Type B pancreatic cell (in vitro differentiated cells): ENCODE measurements around the gene ZBED1. TPM values are rescaled to one million over a fixed set of nuclear protein-coding genes. Genes with fewer than 3 reads are reported as not detected.

Experiments used
- DNase-seq: peaks from one replicate; pipeline ENCODE4 v3.0.0; 2021; ENCODE audit warnings: mixed read lengths; ENCODE audit not compliant: unreplicated experiment; ENCODE audit errors: extremely low spot score
- H3K27ac Mint-ChIP-seq: 2 replicates; pipeline ENCODE4 v1.8.0; 2021; ENCODE audit warnings: mild to moderate bottlenecking, mixed read lengths
- H3K27me3 Mint-ChIP-seq: 2 replicates; pipeline ENCODE4 v1.8.0; 2021; ENCODE audit warnings: mixed read lengths
- H3K36me3 Mint-ChIP-seq: 2 replicates; pipeline ENCODE4 v1.8.0; 2021; ENCODE audit warnings: mixed read lengths
- H3K4me1 Mint-ChIP-seq: one replicate; pipeline ENCODE4 v1.8.0; 2021; ENCODE audit warnings: mixed read lengths; ENCODE audit not compliant: unreplicated experiment
- H3K4me3 Mint-ChIP-seq: 2 replicates; pipeline ENCODE4 v1.8.0; 2021; ENCODE audit warnings: mild to moderate bottlenecking, mixed read lengths
- H3K9me3 Mint-ChIP-seq: 2 replicates; pipeline ENCODE4 v1.8.0; 2021; ENCODE audit warnings: mixed read lengths
- total RNA-seq: library from RNA; stranded (reverse); gene quantifications from 2 replicates; pipeline ENCODE4 v1.2.1, GENCODE V29; 2021; ENCODE audit warnings: low replicate concordance
- TF ChIP-seq, protein P1 (sequence below): fragments of 200-600 bp; sonication (generic); conservative IDR thresholded peaks from 2 replicates; pipeline ENCODE4 v1.5.0; 2021; ENCODE audit warnings: antibody characterized with exemption, mild to moderate bottlenecking

The ZBED1 gene
- total RNA-seq, 1 donor from 2014 or later, result 42.0 TPM

GRCh38 chrX:2499507-2499906 lies 1.3 kb downstream of the ZBED1 start:
- TF ChIP-seq, protein P1, sequence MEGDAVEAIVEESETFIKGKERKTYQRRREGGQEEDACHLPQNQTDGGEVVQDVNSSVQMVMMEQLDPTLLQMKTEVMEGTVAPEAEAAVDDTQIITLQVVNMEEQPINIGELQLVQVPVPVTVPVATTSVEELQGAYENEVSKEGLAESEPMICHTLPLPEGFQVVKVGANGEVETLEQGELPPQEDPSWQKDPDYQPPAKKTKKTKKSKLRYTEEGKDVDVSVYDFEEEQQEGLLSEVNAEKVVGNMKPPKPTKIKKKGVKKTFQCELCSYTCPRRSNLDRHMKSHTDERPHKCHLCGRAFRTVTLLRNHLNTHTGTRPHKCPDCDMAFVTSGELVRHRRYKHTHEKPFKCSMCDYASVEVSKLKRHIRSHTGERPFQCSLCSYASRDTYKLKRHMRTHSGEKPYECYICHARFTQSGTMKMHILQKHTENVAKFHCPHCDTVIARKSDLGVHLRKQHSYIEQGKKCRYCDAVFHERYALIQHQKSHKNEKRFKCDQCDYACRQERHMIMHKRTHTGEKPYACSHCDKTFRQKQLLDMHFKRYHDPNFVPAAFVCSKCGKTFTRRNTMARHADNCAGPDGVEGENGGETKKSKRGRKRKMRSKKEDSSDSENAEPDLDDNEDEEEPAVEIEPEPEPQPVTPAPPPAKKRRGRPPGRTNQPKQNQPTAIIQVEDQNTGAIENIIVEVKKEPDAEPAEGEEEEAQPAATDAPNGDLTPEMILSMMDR, result no peak
- H3K27me3 Mint-ChIP-seq, result no peaks in the 10 kb centered on the region
- H3K9me3 Mint-ChIP-seq, result no peaks in the 10 kb centered on the region

GRCh38 chrX:2498781-2499302 lies 1.9 kb downstream of the ZBED1 start:
- H3K4me1 Mint-ChIP-seq, result peaks cover 18% of the 10 kb centered on the region
- TF ChIP-seq, protein P1, result no peak
- H3K27ac Mint-ChIP-seq, result peak overlapping the region; percentile 79
- H3K9me3 Mint-ChIP-seq, result no peaks in the 10 kb centered on the region
- no peak for DNase-seq
- H3K36me3 Mint-ChIP-seq, result peaks cover 4% of the 10 kb centered on the region
- H3K4me3 Mint-ChIP-seq, result peak overlapping the region; percentile 79
- H3K27me3 Mint-ChIP-seq, result no peaks in the 10 kb centered on the region

More at GRCh38 chrX:2499507-2499906, 1.3 kb downstream of the ZBED1 start:
- H3K4me1 Mint-ChIP-seq, result peaks cover 18% of the 10 kb centered on the region
- peak overlapping the region; percentile 79 for H3K4me3 Mint-ChIP-seq
- DNase-seq, result no peak
- peaks cover 4% of the 10 kb centered on the region for H3K36me3 Mint-ChIP-seq
- H3K27ac Mint-ChIP-seq, result peak overlapping the region; percentile 79

DNA sequence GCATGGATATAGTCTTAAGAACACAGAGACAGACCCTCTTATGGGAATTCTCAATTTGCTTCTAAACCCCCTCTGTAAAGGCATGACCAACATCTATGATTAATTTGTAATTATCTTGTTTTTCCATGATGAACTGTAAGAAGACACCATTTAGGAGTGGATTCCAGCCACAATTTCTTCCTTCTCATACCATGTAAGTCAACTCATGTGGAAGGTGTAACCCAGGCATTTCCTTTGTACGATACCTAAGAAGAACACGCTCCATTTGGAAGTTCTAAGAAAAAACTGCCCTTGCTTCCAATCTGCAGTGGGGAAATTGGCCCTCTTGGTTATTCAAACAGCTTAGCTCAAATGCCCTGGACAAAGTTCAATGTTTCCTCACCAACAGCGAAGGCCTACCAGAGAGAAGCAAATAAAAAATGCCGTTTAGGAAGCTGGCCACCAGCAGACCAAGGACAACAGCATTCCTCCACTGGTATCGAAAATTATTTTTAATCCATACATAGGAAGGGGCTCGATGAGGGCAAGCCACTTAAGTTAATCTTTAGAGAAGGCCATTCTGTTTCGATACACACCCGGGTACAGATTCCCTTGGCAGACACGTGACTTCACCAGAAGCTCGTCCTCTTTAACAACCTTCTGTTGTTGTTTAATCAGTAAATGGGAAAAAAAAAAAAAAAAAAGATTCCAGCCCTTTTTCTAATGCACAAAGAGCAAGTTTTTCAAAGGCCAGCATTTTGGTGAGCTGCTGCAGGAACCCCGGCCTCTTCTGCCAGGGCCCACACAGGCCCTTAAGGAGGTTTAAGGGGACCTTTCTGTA lies 2.6 kb downstream of the ZBED1 start:
- Mint-ChIP-seq H3K27me3 (no peaks in the 10 kb centered on the region), H3K4me1 (peaks cover 18% of the 10 kb centered on the region), H3K4me3 (peak overlapping the region; percentile 79), H3K36me3 (peaks cover 4% of the 10 kb centered on the region), H3K27ac (peak overlapping the region; percentile 79), H3K9me3 (no peaks in the 10 kb centered on the region)
- TF ChIP-seq, protein P1, result no peak
- no peak for DNase-seq

GRCh38 chrX:2495595-2495994 lies 5.2 kb downstream of the ZBED1 start:
- DNase-seq, result no peak
- H3K9me3 Mint-ChIP-seq, result no peaks in the 10 kb centered on the region
- no peaks in the 10 kb centered on the region for H3K27me3 Mint-ChIP-seq
- peaks cover 18% of the 10 kb centered on the region for H3K4me1 Mint-ChIP-seq
- no peak overlapping the region for H3K4me3 Mint-ChIP-seq
- H3K36me3 Mint-ChIP-seq, result peaks cover 13% of the 10 kb centered on the region
- H3K27ac Mint-ChIP-seq, result no peak overlapping the region
- TF ChIP-seq, protein P1, result no peak

GRCh38 chrX:2492531-2493218 lies 8.1 kb downstream of the ZBED1 start:
- TF ChIP-seq, protein P1, result no peak
- H3K27me3 Mint-ChIP-seq, result no peaks in the 10 kb centered on the region
- peaks cover 4% of the 10 kb centered on the region for H3K4me1 Mint-ChIP-seq
- no peak overlapping the region for H3K4me3 Mint-ChIP-seq
- peaks cover 19% of the 10 kb centered on the region for H3K36me3 Mint-ChIP-seq
- no peaks in the 10 kb centered on the region for H3K9me3 Mint-ChIP-seq
- H3K27ac Mint-ChIP-seq, result no peak overlapping the region
- DNase-seq, result no peak
